ENCODE results near the gene AKR1C8.

DNA sequence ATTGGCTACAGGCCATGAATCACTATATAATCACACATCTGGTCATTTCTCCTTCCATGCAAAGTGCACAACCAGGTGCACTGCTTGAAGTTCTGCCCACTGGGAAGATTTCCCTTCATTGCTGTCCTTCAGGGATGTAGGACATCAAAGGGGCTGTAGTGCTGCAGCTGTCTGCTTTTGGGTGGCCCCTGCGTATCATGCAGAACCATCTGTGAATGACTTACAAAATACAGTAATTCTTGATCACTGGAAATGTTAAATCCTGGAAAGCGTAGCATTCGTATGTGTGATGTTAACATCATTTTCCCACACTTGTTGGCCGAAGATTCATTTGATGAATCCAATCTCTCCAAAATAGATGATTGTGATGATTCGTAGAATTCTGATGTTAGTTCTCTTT, 68.3 kb downstream of the AKR1C8 start:
- TF ChIP-seq POLR2AphosphoS5 (IDR thresholded peaks at IDR 0.05) (no peak), EP300 (IDR thresholded peaks at IDR 0.05) (no peak), CTCF (IDR thresholded peaks at IDR 0.05) (no peak), POLR2A (IDR thresholded peaks at IDR 0.05) (no peak)
